Measurements from ENCODE around the gene UPF1. TPM values are rescaled to one million over a fixed set of nuclear protein-coding genes. Genes with fewer than 3 reads are reported as not detected.
"Not testable (repeated sequence)": the region's sequence is repeated elsewhere in the genome, so short reads cannot be mapped to it uniquely, and the experiment has no call there.

UPF1 gene
- total RNA-seq, 1 donor from 2014 or later: 225 TPM

GRCh38 chr19:18915639-18916038 lies 83.9 kb downstream of the UPF1 start:
- intact Hi-C loops (cut with DNase I): loop anchor here (5.0 to 10.0 kb wide), 2 partner anchors 117 to 219 kb away; partner anchors contain the start of genes ARMC6, SUGP2 and TMEM161A

GRCh38 chr19:18917593-18917992 lies 85.8 kb downstream of the UPF1 start:
- not testable (repeated sequence) for DNase-seq (ENCODE audit: low spot score in 2 of 2); H3K27ac ChIP-seq; H3K27me3 ChIP-seq; H3K9me3 ChIP-seq
- H3K4me3 ChIP-seq: peak overlapping the region in 1 of 2 donors; percentile 88
- intact Hi-C loops (cut with DNase I): loop anchor here (5.0 to 10.0 kb wide), 2 partner anchors 115 to 217 kb away; partner anchors contain the start of genes ARMC6, SUGP2 and TMEM161A
- H3K4me1 ChIP-seq: peaks cover 6 to 22% of the 10 kb centered on the region in 2 donors
- peaks cover 23 to 46% of the 10 kb centered on the region in 2 donors for H3K36me3 ChIP-seq

More at GRCh38 chr19:18915639-18916038, 83.9 kb downstream of the UPF1 start:
- Histone ChIP-seq H3K4me1 (peaks cover 5 to 20% of the 10 kb centered on the region in 2 donors), H3K27ac (no peak overlapping the region), H3K36me3 (peaks cover 29 to 36% of the 10 kb centered on the region in 2 donors), H3K4me3 (no peak overlapping the region), H3K27me3 (no peaks in the 10 kb centered on the region), H3K9me3 (no peaks in the 10 kb centered on the region)
- no peak for TF ChIP-seq CTCF (IDR thresholded peaks at IDR 0.05)
- DNase-seq (ENCODE audit: low spot score in 2 of 2): no peak

Other genes with a start within 250 kb of the UPF1 start
- 173 TPM for gene REX1BD, start 243.2 kb upstream of the UPF1 start, total RNA-seq
- 638 TPM for gene CRLF1, start 225.2 kb upstream of the UPF1 start, total RNA-seq
- not detected for gene TMEM59L, start 219.1 kb upstream of the UPF1 start, total RNA-seq
- gene KLHL26, start 194.9 kb upstream of the UPF1 start, total RNA-seq: 52.8 TPM
- gene CRTC1, start 148.3 kb upstream of the UPF1 start, total RNA-seq: 10.0 TPM
- gene COMP, start 40.7 kb upstream of the UPF1 start, total RNA-seq: 5.0 TPM
- gene CERS1, start 64.2 kb downstream of the UPF1 start, total RNA-seq: not detected
- gene COPE, start 87.4 kb downstream of the UPF1 start, total RNA-seq: 331 TPM
- 51.6 TPM for gene DDX49, start 87.8 kb downstream of the UPF1 start, total RNA-seq
- gene HOMER3, start 109.3 kb downstream of the UPF1 start, total RNA-seq: 93.0 TPM
- 23.6 TPM for gene SUGP2, start 201.6 kb downstream of the UPF1 start, total RNA-seq
- gene ARMC6, start 201.6 kb downstream of the UPF1 start, total RNA-seq: 34.7 TPM
- 8.9 TPM for gene SLC25A42, start 232.0 kb downstream of the UPF1 start, total RNA-seq

Data from ascending aorta (tissue), 2 donors.